HG03196 (cell line): ENCODE measurements around the gene ZMAT3.
A peak's percentile ranks its signal among the peaks of the same experiment; 100 is the strongest.
"Not testable (repeated sequence)": the region's sequence is repeated elsewhere in the genome, so short reads cannot be mapped to it uniquely, and the experiment has no call there.

Source experiments
- ATAC-seq: cut with Tn5 transposase; IDR thresholded peaks from one replicate; pipeline ENCODE4 v1.9.1; 2021; ENCODE audit not compliant: unreplicated experiment

The ZMAT3 gene, protein sequence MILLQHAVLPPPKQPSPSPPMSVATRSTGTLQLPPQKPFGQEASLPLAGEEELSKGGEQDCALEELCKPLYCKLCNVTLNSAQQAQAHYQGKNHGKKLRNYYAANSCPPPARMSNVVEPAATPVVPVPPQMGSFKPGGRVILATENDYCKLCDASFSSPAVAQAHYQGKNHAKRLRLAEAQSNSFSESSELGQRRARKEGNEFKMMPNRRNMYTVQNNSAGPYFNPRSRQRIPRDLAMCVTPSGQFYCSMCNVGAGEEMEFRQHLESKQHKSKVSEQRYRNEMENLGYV

DNA sequence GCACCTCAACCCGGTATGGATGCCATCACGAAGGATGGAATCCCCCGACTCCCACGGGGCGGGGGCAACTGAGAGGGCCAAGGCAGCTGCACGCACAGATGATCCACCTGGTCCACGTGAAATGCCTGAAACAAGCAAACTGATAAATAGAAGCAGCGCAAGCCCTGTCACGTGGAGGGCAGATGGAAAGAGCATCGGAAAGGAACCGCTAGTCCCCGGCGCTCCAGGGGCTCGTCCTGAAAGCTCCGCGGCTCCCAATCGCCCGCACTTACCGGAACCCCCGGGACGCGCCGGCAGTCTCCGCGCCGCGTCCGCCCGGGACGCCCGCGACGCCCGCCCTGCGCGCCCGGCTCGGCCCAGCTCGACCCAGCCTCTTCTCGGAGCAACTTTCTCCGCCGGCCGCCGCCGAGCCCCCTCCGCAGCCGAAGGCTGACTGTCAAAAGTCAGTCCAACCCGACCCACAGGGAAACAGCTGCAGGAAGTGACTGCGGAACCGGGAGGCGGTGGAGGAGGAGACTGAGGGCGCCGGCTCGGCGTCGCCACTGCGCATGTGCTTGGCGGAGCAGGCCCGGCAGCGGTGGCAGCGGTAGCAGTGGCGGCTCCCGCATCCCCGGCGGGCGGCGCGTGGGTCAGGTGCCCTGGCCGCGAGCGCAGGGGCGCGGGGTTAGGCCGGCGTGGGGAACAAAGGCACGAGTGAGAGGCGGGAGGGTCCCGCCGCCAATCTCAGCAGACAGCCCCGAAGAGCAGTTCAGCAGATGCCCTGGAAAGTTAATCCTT lies at the start of gene ZMAT3:
Gene ZMAT3, minus strand, starts transcription at position 487 of the 777 bp plus-strand sequence. CDS start 4,057 bp downstream, outside the sequence.
- peak; percentile 67 for ATAC-seq

DNA sequence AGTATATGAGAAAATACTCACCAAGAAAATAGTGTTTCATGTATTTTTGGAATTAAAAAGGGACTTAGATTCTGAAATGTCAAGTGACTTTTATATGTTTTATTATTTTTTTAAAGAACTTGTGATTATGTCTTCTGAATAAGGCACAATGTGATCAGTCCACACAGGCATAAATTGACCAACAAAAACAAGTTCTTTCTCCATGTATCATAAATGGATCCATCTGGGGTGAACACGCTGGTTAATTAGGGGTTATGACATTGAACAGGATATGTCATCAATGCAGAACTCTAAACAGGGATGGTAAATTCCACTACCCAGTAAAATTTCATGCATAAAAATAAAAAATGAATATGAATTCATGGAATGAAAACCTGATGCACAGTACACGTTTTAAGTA lies 45.2 kb upstream of the ZMAT3 start:
- no peak for ATAC-seq

DNA sequence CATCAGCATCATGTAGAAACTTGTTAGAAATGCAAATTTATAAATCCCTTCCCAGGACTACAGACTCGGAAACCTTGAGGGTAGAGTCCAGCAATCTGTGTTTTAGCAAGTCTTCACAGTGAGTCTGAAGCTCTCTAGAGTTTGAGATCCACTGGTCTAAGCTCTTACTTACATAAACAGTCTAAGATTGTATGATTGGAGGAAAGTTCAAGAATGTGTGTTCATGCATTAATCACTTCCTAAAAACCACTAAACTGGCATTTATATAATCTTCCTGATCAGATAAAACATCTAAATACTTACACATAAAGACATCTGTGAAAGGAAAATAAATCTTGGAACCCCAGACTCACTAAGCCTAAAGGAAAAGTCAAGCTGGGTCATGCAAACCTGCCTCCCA lies 43.8 kb upstream of the ZMAT3 start:
- ATAC-seq = not testable (repeated sequence)

DNA sequence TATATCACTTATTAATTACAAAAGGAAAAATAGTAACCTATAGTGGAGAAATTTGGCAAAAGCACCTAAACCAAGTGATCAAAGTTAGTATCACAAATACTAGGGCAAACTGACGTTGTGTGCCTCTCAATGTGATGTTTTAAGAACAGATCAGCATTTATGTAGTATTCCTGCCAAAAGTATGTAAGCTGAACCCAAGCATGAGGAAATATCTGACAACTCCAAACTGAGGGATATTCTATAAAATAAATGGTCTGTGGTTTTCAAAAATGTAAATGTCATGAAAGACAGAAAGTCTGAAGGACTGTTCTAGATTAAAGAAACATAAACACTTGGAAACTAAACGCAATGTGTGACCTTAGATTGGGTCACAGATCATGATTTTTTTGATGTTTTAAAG lies 42.3 kb upstream of the ZMAT3 start:
- ATAC-seq = no peak

DNA sequence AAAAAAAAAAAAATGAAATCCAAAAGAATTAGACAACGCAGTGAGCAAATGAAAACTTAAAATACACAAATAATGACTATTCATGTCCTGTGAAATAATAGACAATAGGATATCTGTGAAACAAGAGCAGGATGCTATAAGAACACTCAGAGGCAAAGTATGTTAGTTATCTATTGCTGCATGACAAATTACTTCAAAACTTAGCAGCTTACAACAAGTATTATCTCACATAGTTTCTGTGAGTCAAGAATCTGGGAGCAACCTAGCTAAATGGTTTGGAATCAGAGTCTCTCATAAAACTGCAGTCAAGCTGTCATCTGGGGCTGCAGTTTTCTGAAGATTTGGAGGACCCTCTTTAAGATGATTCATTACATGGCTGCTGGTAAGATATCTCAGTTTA lies 36.5 kb upstream of the ZMAT3 start:
- ATAC-seq = no peak

DNA sequence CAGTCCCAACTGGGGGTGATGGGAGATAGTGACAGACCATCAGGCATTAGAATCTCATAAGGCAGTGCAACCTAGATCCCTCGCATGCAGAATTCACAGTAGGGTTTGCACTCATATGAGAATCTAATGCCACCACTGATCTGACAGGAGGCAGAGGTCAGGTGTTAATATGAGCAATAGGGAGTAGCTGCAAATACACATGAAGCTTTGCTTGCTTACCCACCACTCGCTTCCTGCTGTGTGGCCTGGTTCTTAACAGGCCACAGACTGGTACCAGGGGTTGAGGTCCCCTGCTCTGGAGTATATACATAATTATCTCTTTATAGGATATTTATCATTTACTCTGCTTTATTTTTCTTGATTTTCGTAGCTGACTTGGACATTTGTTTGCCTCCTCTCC lies 36.0 kb upstream of the ZMAT3 start:
- no peak for ATAC-seq

DNA sequence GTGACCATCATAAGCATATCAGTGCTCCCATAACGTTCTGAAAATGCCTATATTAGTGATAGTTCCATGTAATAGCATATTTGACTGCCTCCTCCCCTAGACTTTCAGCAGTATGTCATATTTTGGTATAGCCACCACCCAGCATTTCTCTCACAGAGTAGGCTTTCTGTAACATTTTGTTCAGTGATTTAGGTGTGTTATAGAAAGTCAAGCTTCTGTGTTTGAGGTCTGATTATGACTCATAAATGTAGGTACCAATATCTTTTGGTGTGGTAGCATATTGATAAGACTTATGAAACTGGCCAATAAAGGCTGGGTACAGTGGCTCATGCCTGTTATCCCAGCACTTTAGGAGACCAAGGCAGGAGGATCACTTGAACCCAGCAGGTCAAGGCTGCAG lies 34.3 kb upstream of the ZMAT3 start:
- no peak for ATAC-seq

DNA sequence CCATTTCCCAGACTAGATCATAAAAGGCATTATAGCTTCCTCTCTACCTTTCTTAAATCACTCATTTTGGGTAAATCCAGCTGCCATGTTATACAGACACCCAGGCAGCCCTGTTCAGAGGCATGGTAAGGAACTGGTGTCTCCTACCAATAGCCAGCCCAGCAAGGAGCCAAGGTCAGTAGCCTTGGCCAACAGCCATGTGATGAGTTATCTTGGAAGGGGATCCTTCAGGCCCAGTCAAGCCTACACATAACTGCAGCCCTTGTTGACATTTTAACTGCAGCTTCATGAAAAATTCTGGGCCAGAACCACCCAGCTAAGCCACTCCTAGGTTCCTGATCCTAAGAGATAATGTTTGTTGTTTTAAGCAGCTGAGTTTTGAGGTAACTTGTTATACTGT lies 29.0 kb upstream of the ZMAT3 start:
- ATAC-seq = no peak

DNA sequence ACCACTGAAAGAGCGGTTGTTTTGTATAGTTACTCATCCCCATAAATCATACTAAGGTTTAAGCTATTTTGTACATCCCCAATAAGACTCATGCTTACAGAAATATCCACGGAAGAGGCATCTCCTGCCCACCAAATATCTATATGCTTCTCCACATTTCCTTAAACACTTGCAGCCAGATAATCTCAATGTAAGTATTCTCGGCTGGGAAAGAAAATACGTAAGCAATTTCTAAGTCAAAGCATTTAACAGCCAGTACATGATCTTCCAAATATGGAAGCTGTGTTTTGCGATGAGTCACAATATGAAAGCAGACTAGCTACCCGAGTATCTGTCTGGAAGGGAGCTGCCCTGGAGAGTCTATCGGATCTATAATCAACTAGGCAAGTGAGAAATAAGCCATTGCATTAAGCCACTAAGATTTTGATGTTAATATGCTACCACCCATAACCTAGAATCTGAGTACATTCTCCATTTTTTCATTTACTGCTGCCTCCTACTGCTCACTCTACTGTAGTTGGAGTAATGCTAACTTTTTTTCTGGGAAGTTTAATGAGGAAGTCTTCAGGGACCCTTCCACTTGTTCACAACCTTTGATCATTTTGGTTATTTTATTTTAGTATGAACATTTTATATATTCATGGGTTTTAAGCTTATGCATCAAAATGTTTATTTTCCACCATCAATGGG lies 26.9 kb upstream of the ZMAT3 start:
- no peak for ATAC-seq

DNA sequence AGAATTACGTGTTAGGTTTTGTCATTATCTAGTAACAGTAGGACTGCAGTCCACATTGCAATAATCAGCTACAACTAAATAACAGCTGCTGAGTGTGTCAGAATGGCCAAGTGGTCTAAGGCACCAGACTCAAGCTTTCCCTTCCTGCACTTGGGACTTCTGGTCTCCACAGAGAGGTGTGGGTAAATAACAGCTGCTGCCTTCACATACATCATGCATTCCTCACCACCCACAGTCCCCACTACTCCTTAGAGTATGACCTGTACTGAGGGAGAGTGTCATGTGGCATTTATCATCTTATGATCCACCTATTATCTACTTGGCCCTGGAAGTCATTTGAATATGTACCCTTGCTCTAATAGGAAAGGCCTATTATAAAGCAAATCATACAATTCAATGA lies 22.2 kb upstream of the ZMAT3 start:
- ATAC-seq = no peak

DNA sequence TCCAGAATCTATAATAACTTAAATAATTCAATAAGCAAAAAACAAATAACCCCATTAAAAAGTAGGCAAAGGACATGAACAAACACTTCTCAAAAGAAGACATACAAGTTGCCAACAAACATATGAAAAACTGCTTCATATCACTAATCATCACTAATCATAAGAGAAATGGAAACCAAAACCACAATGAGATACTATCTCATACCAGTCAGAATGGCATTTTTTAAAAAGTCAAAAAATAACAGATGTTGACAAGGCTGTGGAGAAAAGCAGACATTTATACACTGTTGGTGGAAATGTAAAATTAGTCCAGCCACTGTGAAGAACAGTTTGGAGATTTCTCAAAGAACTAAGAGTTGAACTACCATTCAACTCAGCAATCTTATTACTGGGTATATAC lies 19.5 kb upstream of the ZMAT3 start:
- peak; percentile 68 for ATAC-seq

DNA sequence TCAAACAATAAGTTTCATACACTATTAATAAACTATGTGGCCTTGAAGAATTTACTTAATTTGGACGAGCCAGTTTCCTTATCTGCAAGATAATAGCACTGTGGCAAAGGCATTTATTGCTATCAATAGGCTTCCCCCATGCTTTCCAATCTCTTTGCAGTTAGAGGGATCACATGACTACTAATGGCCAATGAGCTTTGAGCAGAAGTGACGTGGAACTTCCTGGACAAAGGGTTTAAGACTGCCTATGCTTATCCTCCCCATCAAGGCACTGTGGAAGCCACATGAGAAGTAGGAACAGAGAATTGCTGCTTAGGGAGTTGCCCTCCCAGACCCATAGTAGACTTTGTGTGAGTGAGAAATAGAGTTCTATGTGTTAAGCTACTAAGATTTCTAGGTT lies 16.7 kb upstream of the ZMAT3 start:
- ATAC-seq = no peak

DNA sequence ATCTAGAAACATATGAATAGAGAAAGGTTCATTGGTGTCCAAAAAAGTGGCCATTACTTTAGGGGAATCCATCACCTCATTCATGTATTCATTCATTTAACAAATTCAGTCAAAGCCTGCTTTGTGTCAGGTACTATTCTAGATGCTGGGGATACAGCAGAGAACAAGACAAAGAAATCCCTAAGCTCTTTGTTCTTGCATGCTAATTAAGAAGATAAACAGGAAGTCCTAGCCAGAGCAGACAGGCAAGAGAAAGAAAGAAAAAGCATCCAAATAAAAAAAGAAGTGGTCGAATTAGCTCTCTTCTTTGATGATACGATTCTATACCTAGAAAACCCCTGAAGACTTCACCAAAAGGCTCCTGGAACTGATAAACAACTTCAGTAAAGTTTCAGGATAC lies 12.4 kb upstream of the ZMAT3 start:
- no peak for ATAC-seq

DNA sequence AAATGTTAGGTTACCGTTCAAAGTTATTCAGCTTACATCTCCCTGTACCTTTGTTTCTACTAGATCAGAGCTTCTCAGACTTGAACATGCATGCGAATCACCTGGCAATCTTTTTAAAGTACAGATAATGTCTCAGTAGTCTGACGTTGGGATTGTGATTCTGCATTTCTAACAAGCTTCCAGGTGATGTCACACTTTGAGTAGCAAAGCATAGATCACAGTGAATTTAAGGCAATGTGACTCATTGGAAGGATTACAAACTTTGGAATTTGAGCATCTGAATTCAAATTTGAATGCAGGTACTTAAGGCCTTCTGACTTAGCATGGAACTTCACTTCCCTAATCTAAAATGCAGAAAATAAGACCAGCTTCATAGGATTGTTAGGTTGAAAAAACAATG lies 10.8 kb upstream of the ZMAT3 start:
- no peak for ATAC-seq

DNA sequence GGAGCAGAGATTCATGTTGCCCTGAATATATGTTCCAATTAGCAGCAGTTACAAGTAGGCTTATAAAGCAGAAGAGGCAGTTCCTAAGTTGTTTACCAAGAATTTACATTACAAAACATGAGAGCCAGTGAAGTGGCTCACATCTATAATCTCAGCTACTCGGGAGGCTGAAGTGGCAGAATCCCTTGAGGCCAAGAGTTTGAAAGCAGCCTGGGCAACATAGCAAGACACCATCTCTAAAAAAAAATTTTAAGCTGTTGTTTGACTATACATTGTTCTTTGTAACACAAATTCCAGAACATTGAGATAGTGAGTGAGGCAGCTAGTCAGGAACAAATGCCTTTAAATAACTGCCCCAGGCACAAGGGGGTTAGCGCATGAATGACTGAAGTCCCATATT lies 10.3 kb upstream of the ZMAT3 start:
- ATAC-seq = no peak

DNA sequence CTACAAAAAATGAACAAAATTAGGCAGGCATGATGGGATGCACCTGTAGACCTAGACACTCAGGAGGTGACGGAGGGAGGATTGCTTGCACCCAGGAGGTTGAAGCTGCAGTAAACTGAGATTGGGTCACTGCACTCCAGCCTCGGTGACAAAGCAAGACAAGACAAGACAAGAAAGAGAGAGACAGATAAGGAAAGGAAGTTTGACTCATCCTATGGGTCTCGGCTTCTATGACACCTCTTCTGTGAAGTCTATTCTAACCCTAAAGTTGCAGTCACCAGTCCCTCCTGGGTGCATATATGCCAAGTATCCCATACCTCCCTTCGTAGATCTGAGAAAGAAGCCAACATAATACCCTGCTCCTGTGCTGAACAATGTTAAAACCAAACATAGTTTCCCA lies 7.9 kb upstream of the ZMAT3 start:
- no peak for ATAC-seq

DNA sequence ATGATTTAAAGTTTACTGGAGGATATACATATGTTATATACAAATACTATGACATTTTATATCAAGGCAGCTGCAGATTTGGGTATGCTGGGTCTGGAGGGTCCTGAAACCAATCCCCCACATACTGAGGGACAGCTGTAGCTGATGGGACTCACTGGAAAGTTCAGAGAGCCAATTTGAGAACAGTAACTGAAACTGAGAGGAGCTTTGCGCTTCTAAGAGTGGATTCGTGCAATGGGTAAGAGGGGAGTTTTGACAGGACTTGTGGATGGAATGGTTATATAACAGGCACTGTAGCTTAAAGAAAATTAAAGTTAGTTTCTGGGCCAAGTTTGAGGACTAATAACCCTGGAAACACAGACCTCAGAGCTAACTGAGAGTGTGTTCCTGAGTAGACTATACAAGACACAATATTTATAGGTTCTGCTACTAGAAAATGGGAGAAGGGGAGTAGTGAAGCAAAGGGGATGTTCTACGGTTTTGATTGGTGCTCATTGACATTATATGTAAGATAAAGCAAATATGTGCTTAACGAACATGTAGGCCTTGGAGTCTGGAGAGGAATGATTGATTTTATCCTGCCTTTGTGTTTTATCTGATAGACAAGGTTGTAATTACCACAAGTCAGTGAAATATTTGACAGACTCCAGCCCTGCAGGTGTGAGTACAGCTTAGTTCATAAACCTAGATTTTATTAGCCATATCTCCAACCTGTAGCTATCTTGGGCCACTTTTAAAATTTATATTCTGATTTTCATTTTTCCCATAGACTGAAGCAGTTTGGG lies 4.8 kb upstream of the ZMAT3 start:
- ATAC-seq = peak; percentile 39

DNA sequence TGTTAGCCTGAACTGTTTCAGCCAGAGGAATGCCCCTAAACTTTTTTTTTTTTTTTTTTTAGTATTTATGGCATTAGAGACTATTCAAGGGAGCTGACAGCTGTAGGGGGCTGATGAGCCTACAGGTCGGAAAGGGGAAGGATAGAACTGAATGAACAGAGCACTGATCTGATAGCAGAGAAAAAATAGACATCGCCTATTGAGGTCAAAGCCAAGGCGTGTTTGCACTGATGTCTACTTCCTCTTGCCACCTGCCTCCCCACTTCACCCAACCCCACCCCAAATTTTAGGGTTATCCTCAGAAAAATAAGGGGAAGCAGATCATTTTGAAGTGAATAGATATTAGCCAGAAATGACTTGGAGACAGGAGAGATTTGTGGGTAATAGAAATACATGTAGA lies 3.0 kb upstream of the ZMAT3 start:
- ATAC-seq = no peak

DNA sequence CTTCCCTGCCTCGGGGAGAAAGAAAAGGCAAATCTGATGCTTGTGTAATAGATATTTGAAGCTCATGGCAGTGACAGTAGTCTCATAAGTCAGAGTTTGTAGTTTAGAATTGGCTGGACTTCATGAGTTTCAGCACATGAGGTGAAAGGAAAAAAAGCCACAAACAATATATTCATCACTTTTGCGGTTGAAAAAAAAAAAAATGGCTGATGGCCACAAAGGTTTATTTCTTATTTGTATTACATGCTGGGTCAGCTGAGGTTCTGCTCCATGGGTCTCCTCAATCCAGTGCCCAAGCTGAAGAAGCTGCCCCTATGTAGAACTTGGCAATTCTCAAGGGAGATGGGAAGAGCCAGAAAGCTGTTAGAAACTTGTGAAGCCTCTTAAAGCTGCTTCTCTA lies 2.2 kb upstream of the ZMAT3 start:
- ATAC-seq = no peak

DNA sequence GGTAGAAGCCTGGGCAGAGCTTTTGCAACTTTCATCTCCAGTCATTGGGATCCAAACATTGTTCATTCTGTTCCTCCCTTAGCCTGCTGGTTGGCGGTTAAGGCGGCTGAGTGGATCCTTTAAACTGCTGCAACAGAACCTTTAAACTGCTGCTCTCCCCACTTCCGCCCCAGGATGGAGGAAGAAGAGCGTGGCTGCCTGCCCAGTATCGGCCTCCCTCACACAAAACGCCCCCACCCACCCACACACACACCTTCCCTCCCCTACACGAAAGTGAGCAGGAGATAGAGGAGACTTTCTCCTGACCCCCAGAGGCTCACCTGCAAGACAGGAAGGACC lies 460 bp upstream of the ZMAT3 start:
- ATAC-seq = peak; percentile 35

DNA sequence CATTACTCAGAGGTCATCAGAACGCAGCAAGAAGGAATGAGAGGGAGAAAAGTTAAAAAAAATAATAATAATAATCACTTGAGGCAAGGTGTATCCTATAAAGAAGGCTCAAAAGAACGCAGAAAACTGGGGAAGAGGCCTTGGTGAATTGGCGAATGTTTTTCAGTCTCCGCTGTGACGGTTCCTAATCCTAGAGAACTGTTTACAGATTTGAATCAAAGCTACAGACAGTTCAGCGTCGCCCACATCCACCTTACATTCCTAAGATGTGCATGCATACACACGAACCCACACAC lies 634 bp downstream of the ZMAT3 start:
- no peak for ATAC-seq
